Thoracic aorta (tissue), 2 donors: Measurements from ENCODE around the gene CDC42BPB. TPM values are rescaled to one million over a fixed set of nuclear protein-coding genes. Genes with fewer than 3 reads are reported as not detected.

Source experiments
- ATAC-seq: fragments of 150-250 bp; one replicate; pipeline ENCODE4 v1.8.0; 2017; ENCODE audit warnings: low read depth; ENCODE audit not compliant: insufficient number of reproducible peaks, low FRiP score
- DNase-seq: peaks from one replicate; pipeline ENCODE4 v3.0.0-alpha.2; 2020; ENCODE audit warnings: low spot score
- H3K27ac ChIP-seq, 2 donors: fragments of 200-600 bp; sonication (generic); 1 replicate in 1 of 2; 2 replicates in 1 of 2; pipeline ENCODE4 v1.5.1; 2016; ENCODE audit warnings: mild to moderate bottlenecking in 2 of 2, moderate library complexity in 2 of 2
- H3K27me3 ChIP-seq: fragments of 200-600 bp; sonication (generic); replicated peaks from 2 replicates; pipeline ENCODE4 v1.6.0; 2016; ENCODE audit warnings: mild to moderate bottlenecking; ENCODE audit not compliant: insufficient read depth
- H3K36me3 ChIP-seq: fragments of 200-600 bp; sonication (generic); one replicate; pipeline ENCODE4 v1.5.1; 2016
- H3K4me1 ChIP-seq, 2 donors: fragments of 200-600 bp; sonication (generic); 1 replicate in 1 of 2; 2 replicates in 1 of 2; pipeline versions ENCODE4 v1.5.1 to v1.6.0; 2016; ENCODE audit warnings: low read depth in 2 of 2, mild to moderate bottlenecking in 1 of 2; ENCODE audit not compliant: control insufficient read depth in 1 of 2
- H3K4me3 ChIP-seq: fragments of 200-600 bp; sonication (generic); 2 replicates; pipeline ENCODE4 v1.5.1; 2016; ENCODE audit warnings: mild to moderate bottlenecking
- H3K9me3 ChIP-seq: fragments of 200-600 bp; sonication (generic); 2 replicates; pipeline ENCODE4 v1.5.1; 2016
- total RNA-seq, 2 donors: library from RNA; depleted of rRNA; stranded (reverse); fragments of >200 nt; gene quantifications; one replicate each; pipeline versions ENCODE4 v1.1.0 to v1.2.3, GENCODE V29; 2016
- TF ChIP-seq, protein P1 (sequence below): fragments of 200-600 bp; sonication (generic); IDR thresholded peaks from one replicate; pipeline ENCODE4 v1.5.1; 2019; ENCODE audit warnings: antibody characterized with exemption

The CDC42BPB gene
- total RNA-seq, 2 donors from 2014 or later, result 121 to 133 TPM

DNA sequence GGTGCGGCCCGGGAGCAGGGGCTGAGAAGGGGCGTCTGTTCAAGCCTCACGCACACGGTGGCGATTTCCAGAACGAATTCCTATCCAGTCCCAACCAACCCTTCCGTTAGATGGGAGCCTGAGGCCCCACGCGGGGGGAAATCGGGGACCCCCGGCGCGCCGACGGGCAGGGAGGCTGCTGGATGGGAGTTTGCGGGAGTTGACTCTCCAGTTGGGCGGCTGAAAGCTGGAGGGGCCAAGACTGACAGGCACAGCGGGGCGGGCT, 47.0 kb upstream of the CDC42BPB start:
- Histone ChIP-seq H3K4me3 (no peak overlapping the region), H3K9me3 (no peaks in the 10 kb centered on the region), H3K36me3 (no peaks in the 10 kb centered on the region), H3K27ac (no peak overlapping the region), H3K27me3 (peaks cover 19% of the 10 kb centered on the region), H3K4me1 (peaks cover 0 to 24% of the 10 kb centered on the region in 2 donors)
- DNase-seq (no peak), ATAC-seq (no peak)
- TF ChIP-seq, protein P1, sequence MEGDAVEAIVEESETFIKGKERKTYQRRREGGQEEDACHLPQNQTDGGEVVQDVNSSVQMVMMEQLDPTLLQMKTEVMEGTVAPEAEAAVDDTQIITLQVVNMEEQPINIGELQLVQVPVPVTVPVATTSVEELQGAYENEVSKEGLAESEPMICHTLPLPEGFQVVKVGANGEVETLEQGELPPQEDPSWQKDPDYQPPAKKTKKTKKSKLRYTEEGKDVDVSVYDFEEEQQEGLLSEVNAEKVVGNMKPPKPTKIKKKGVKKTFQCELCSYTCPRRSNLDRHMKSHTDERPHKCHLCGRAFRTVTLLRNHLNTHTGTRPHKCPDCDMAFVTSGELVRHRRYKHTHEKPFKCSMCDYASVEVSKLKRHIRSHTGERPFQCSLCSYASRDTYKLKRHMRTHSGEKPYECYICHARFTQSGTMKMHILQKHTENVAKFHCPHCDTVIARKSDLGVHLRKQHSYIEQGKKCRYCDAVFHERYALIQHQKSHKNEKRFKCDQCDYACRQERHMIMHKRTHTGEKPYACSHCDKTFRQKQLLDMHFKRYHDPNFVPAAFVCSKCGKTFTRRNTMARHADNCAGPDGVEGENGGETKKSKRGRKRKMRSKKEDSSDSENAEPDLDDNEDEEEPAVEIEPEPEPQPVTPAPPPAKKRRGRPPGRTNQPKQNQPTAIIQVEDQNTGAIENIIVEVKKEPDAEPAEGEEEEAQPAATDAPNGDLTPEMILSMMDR, result no peak

DNA sequence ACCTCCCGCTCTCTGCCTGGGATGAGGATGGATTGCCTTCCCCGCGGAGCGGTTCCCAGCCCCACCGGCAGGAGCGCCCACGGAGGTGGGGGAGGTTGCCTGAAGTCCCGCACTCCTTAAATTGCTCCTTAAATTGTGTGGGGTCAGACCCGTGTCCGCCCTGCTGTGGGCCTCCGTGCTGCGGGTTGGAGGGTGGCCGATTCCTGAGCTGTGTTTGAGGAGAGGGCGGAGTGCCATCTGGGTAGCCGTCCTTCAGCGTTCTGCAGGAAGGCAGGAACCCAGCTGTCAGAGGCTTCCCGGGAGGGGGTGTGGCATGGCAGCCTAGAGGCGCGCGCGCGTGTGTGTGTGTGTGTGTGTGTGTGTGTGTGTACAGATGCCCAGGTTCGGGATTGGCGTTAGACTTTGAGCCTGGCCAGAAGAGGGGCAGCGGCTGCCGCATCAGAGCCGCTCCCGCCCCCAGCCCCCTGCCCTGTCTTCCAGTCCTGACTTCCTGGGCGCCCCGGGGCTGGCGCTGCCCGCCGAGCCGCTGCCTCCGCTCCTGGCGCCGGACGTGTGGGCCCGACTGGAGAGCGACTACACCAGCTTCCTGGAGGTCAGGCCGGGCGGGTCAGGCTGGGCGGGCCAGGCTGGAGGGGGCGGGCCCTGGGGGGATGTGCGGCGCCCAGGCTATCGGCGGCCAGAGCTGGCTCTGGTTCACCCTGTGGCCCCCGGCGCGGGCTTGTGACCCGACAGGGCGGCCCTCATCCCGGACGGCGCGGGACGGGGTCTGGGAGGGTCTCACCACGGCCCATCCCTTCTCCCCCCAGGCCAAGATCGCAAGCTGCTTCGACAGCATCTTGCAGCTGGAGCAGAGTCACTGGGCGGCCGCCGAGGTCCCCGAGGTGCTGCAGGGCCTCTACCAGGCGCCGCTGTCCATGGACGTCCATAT, 46.4 kb upstream of the CDC42BPB start:
- Histone ChIP-seq H3K27ac (no peak overlapping the region), H3K27me3 (peaks cover 19% of the 10 kb centered on the region), H3K9me3 (no peaks in the 10 kb centered on the region), H3K36me3 (no peaks in the 10 kb centered on the region), H3K4me1 (peaks cover 0 to 24% of the 10 kb centered on the region in 2 donors), H3K4me3 (peak overlapping the region; percentile 28)
- ATAC-seq, result no peak
- TF ChIP-seq, protein P1, result no peak
- DNase-seq, result no peak

DNA sequence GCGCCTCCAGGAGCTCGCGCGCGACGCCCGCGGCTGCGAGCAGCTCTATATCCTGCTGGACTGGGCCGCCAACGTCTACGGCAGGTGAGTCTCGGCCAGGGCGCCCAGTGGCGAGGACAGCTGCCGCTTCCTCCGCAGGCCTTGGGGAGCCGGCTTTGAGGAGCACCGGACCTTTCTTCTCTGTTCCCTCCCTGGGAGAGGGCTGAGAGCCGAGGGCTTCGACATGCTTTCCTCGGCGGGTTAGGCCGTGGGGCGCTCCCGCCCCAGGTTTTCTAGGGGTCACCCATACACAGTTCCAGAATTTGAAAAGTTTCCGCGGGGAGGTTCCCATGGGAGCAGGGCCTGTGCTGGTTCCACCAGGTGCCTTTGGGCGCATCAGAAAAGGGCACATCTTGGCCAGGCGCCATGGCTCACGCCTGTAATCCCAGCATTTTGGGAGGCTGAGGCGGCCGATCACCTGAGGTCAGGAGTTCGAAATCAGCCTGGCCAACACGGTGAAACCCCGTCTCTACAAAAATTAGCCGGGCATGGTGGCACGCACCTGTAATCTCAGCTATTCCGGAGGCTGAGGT, 45.4 kb upstream of the CDC42BPB start:
- H3K27me3 ChIP-seq, result peaks cover 19% of the 10 kb centered on the region
- ATAC-seq, result no peak

DNA sequence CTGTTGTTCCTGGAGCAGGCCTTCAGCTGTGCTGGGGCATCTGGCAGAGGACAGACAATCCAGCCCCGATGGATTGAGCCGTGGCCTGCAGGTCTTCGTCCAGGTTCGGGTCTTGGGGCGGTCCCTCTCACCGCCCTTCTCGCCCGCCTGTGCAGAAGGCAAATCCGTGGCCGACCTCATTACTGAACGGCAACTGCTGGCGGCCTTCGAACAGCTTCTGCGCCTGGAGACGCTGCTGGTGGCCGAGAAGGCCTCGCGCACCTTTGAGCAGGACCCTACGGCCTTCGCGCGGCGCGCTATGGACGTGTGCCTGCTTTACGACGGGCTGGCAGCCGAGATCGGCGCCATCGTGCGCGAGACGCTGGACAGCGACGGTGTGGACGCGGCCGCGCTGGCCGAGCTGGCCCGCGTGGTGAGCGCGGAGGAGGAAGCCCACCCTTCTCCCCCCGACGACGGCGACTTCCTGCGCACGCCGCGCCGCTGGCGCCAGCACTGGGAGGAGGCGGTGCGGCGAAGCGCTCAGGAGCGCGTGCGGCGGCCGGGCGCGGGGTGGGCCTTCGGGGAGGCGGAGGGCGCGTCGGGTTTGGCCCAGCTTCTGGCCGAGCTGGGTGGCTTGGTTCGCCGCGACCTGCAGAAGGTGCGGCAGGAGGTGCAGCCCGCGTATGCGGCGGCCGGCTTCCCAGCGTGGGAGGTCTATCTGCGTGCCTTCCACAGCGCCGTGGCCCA, 44.8 kb upstream of the CDC42BPB start:
- TF ChIP-seq, protein P1, result no peak
- Histone ChIP-seq H3K9me3 (no peaks in the 10 kb centered on the region), H3K27ac (no peak overlapping the region), H3K27me3 (peaks cover 19% of the 10 kb centered on the region), H3K4me1 (peaks cover 0 to 24% of the 10 kb centered on the region in 2 donors), H3K36me3 (no peaks in the 10 kb centered on the region), H3K4me3 (peak overlapping the region; percentile 7)
- ATAC-seq, result no peak
- DNase-seq, result no peak

More for the DNA sequence above, 45.4 kb upstream of the CDC42BPB start:
- DNase-seq, result no peak
- H3K27ac ChIP-seq, result no peak overlapping the region
- H3K4me3 ChIP-seq, result peak overlapping the region; percentile 7
- no peaks in the 10 kb centered on the region for H3K36me3 ChIP-seq
- peaks cover 0 to 24% of the 10 kb centered on the region in 2 donors for H3K4me1 ChIP-seq
- TF ChIP-seq, protein P1, result no peak
- H3K9me3 ChIP-seq, result no peaks in the 10 kb centered on the region
